GM12878 (cell line): ENCODE results near the gene GHDC. TPM values are rescaled to one million over a fixed set of nuclear protein-coding genes. Genes with fewer than 3 reads are reported as not detected.
A peak's percentile ranks its signal among the peaks of the same experiment; 100 is the strongest.

ENCODE experiments used
- ATAC-seq: fragments of 200-7000 bp; cut with Tn5 transposase; 3 replicates; pipeline ENCODE4 v1.9.1; 2020; ENCODE audit warnings: mild to moderate bottlenecking, moderate library complexity
- BruUV-seq: library from RNA; stranded (reverse); fragments of 400-500 nt; replicated peaks from 2 replicates; lab custom pipeline; 2021; lab: Mats Ljungman, UMichigan
- CTCF ChIA-PET: fragments of 300-600 bp; sonication (Branson Sonifier 250); formaldehyde crosslinking; extraction: SDS; loops from one replicate; lab custom pipeline; 2021; ENCODE audit warnings: inconsistent platforms; lab: Yijun Ruan, JAX
- POLR2A ChIA-PET: fragments of 350-600 bp; formaldehyde crosslinking; extraction: SDS; loops from one replicate; lab custom pipeline; 2021; ENCODE audit warnings: inconsistent platforms; lab: Charles Lee
- RAD21 ChIA-PET: fragments of 300-600 bp; sonication (Branson Sonifier 250); formaldehyde crosslinking; loops from one replicate; lab custom pipeline; 2023; ENCODE audit warnings: antibody characterized with exemption; ENCODE audit not compliant: unreplicated experiment; lab: Charles Lee
- SMC1A ChIA-PET: fragments of 300-600 bp; sonication (Branson Sonifier 250); formaldehyde crosslinking; loops from one replicate; lab custom pipeline; 2023; ENCODE audit not compliant: unreplicated experiment, uncharacterized antibody; lab: Charles Lee
- DNase-seq: peaks from one replicate; pipeline ENCODE4 v3.0.0-alpha.2; 2011; ENCODE audit warnings: low read depth, low spot score
- FAIRE-seq: peaks from 3 replicates; lab custom pipeline; 2011; peaks lifted over from hg19 to GRCh38; lab: Jason Lieb, UNC
- H2AFZ ChIP-seq: 2 replicates; pipeline ENCODE4 v1.6.0; 2011; ENCODE audit warnings: low read depth, low read length, control low read depth; ENCODE audit not compliant: control insufficient read depth
- H3K27ac ChIP-seq: 2 replicates; pipeline ENCODE4 v1.5.1; 2011; ENCODE audit warnings: control low read depth; ENCODE audit not compliant: control insufficient read depth, insufficient read depth
- H3K27me3 ChIP-seq, 2 experiments: replicated peaks in 1 of 2; 2 replicates each; pipeline versions ENCODE4 v1.6.0 to v1.6.1; 2011; ENCODE audit warnings: low read length in 1 of 2; ENCODE audit not compliant: control insufficient read depth in 2 of 2, insufficient read depth in 2 of 2
- H3K36me3 ChIP-seq, 2 experiments: 2 replicates each; pipeline ENCODE4 v1.5.1; 2011; ENCODE audit warnings: low read length in 1 of 2; ENCODE audit not compliant: control insufficient read depth in 2 of 2, insufficient read depth in 2 of 2
- H3K4me1 ChIP-seq: 2 replicates; pipeline ENCODE4 v1.6.1; 2011; ENCODE audit warnings: mild to moderate bottlenecking, low read length, moderate library complexity, mixed read lengths; ENCODE audit not compliant: control insufficient read depth, insufficient read depth
- H3K4me2 ChIP-seq: 2 replicates; pipeline ENCODE4 v1.6.0; 2011; ENCODE audit warnings: control low read depth; ENCODE audit not compliant: control insufficient read depth, insufficient read depth
- H3K4me3 ChIP-seq: fragments of 200-600 bp; sonication (generic); 2 replicates; pipeline ENCODE4 v1.5.1; 2016
- H3K79me2 ChIP-seq: 2 replicates; pipeline ENCODE4 v1.6.0; 2011; ENCODE audit warnings: low read length; ENCODE audit not compliant: control insufficient read depth, insufficient read depth
- H3K9ac ChIP-seq: 2 replicates; pipeline ENCODE4 v1.8.0; 2011; ENCODE audit warnings: low read length, control low read depth, mixed read lengths; ENCODE audit not compliant: control insufficient read depth, insufficient read depth
- H3K9me3 ChIP-seq: replicated peaks from 3 replicates; pipeline ENCODE4 v1.5.1; 2011; ENCODE audit warnings: mild to moderate bottlenecking, low read length; ENCODE audit not compliant: control insufficient read depth, insufficient read depth
- H4K20me1 ChIP-seq: 2 replicates; pipeline ENCODE4 v1.6.0; 2011; ENCODE audit not compliant: control insufficient read depth, insufficient read depth
- CBFB ChIP-seq: IDR thresholded peaks from 2 replicates; pipeline ENCODE4 v1.6.1; 2016; ENCODE audit warnings: antibody characterized with exemption, low read depth
- CEBPB ChIP-seq, 2 experiments: fragments of 150-350 bp in 1 of 2; IDR thresholded peaks; 2 replicates each; pipeline ENCODE4 v1.6.1; 2012 to 2014; ENCODE audit warnings: low read depth in 2 of 2, low read length in 2 of 2, borderline replicate concordance in 1 of 2, inconsistent platforms in 1 of 2
- EGR1 ChIP-seq, 2 experiments: IDR thresholded peaks; 1 replicate in 1 of 2; 2 replicates in 1 of 2; pipeline ENCODE4 v1.6.1; 2011 to 2012; ENCODE audit warnings: low read depth in 2 of 2, low read length in 2 of 2, borderline replicate concordance in 1 of 2, mild to moderate bottlenecking in 1 of 2, moderate library complexity in 1 of 2
- NR2C1 ChIP-seq: fragments of 450-650 bp; IDR thresholded peaks from 2 replicates; pipeline ENCODE4 v1.6.1; 2017; ENCODE audit warnings: antibody characterized with exemption, mild to moderate bottlenecking, moderate library complexity
- NR2C2 ChIP-seq: IDR thresholded peaks from 2 replicates; pipeline ENCODE4 v1.6.1; 2011; ENCODE audit warnings: borderline replicate concordance, low read depth; ENCODE audit not compliant: control insufficient read depth, insufficient read length
- NR2F1 ChIP-seq: fragments of 450-650 bp; conservative IDR thresholded peaks from 2 replicates; pipeline ENCODE4 v1.6.1; 2017; ENCODE audit warnings: mild to moderate bottlenecking
- PML ChIP-seq: IDR thresholded peaks from 2 replicates; pipeline ENCODE4 v1.6.1; 2012; ENCODE audit warnings: low read length, inconsistent platforms
- SKIL ChIP-seq: fragments of 450-650 bp; IDR thresholded peaks from 2 replicates; pipeline ENCODE4 v1.6.1; 2017; ENCODE audit warnings: mild to moderate bottlenecking, low read depth, inconsistent platforms; ENCODE audit not compliant: poor library complexity, severe bottlenecking
- WRNIP1 ChIP-seq: IDR thresholded peaks from 2 replicates; pipeline ENCODE4 v1.6.1; 2011; ENCODE audit warnings: low read depth, low read length, improper control_type of control experiment, borderline replicate concordance
- WGBS: methylation state at CpG from one replicate; pipeline ENCODE4 v1.1.6; 2016; ENCODE audit warnings: low lambda C conversion rate; ENCODE audit not compliant: insufficient replicate concordance, insufficient coverage; ENCODE audit errors: missing lambda C conversion rate; 5-methylcytosine and 5-hydroxymethylcytosine counted together
- in situ Hi-C: fragments of 300-500 bp; cut with MboI; formaldehyde crosslinking; loops from 9 replicates; pipeline ENCODE4 v1.14.3; 2018; ENCODE audit warnings: mixed read lengths
- intact Hi-C: fragments of 100-400 bp; cut with micrococcal nuclease; formaldehyde crosslinking; loops from one replicate; pipeline ENCODE4 v1.14.2; 2022; ENCODE audit not compliant: unreplicated experiment
- polyA plus RNA-seq, 11 experiments: library from polyadenylated mRNA; depleted of rRNA in 4 of 11; unstranded in 6 of 11; stranded (reverse) in 5 of 11; fragments of >200 nt; fragmentation: Nextera tagmentation in 4 of 11; fragmentation: Illumina TruSeq in 1 of 11; extraction: Ambion mirVana in 4 of 11; extraction: Trizol in 1 of 11; gene quantifications; 1 replicate in 1 of 11; 2 replicates in 10 of 11; pipeline versions ENCODE4 v1.2.1 to v1.2.3, GENCODE V29; 2011 to 2016; ENCODE audit warnings: inconsistent platforms in 2 of 11, missing spikeins in 2 of 11, low read depth in 1 of 11
- total RNA-seq, 4 experiments: library from RNA; depleted of rRNA in 3 of 4; stranded (reverse); fragments of >200 nt in 3 of 4; fragmentation: Illumina TruSeq in 1 of 4; extraction: Trizol in 1 of 4; gene quantifications; 2 replicates each; pipeline versions ENCODE4 v1.2.1 to v1.2.3, GENCODE V29; 2013 to 2021
- TF ChIP-seq, protein P1 (sequence below): fragments of 450-650 bp; formaldehyde crosslinking; IDR thresholded peaks from 2 replicates; pipeline ENCODE4 v1.5.0; 2022; ENCODE audit warnings: mild to moderate bottlenecking, missing genetic modification characterization
- TF ChIP-seq, protein P2 (sequence below): fragments of 450-650 bp; conservative IDR thresholded peaks from 2 replicates; pipeline ENCODE4 v1.6.1; 2017; ENCODE audit warnings: mild to moderate bottlenecking, moderate library complexity

The GHDC gene
- total and polyA plus RNA-seq, 10 of the 15 experiments (the other 5 are each of a cell fraction or from before 2014, with no cell fraction given) = 0.72 to 20.6 (median 12.9) TPM

DNA sequence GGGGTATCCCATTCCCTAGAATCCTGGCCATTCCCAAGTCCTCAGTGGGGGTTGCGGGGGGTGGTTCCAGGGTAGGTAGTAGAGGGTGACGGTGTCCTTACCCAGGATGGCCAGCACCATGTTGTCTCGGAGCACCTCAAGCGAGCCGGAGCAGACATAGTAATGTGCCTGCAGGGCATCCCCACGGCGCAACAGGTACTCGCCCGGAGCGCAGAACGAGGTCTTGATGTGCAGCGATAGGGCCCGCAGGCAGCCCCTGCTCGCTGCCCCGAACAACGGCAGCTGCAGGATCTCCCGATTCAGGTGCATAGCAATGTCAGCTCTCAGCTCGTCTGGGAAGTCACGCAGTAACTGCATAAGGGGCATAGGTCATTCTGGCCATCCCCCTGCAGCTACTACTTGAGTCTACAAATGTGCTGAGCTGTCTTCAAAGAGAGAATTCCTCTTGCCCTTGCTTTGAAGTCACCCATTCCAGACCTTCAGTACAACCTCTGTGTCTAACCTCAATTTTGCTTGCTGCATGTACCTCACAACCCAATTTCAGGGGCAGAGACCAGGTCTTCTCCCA lies 28.0 kb downstream of the GHDC start:
- Histone ChIP-seq H3K27me3 (no peaks in the 10 kb centered on the region), H3K36me3 (no peaks in the 10 kb centered on the region), H3K79me2 (no peaks in the 10 kb centered on the region), H3K27ac (no peak overlapping the region), H3K4me1 (peaks cover 7% of the 10 kb centered on the region), H2AFZ (no peak overlapping the region), H3K9ac (no peak overlapping the region), H3K4me2 (no peak overlapping the region), H3K4me3 (no peak overlapping the region), H3K9me3 (no peaks in the 10 kb centered on the region), H4K20me1 (no peaks in the 10 kb centered on the region)
- intact Hi-C loops (no loop called here), in situ Hi-C loops (no loop called here)
- WGBS = 94% methylated on average over 19 of the region's 19 CpGs
- CTCF ChIA-PET = interaction anchor here (2.3 kb wide), 1 partner anchor 15 kb away, joined by 14 read pairs; the partner anchor contains the start of gene KCNH4
- no peak for ATAC-seq
- no TSS peak for BruUV-seq
- TF ChIP-seq CEBPB (IDR thresholded peaks at IDR 0.05; ENCODE audit: borderline replicate concordance in 1 of 2, low read depth in 2 of 2, low read length in 2 of 2) (no peak), CBFB (no peak), NR2C2 (peak; percentile 60), NR2F1 (0 out of 2 replicates have a peak, but pooled peaks have one; percentile 33), SKIL (no peak), NR2C1 (peak; percentile 49; the same call in 1 of the 2 replicates), PML (no peak), EGR1 (IDR thresholded peaks at IDR 0.05; ENCODE audit: borderline replicate concordance in 1 of 2, low read depth in 2 of 2, low read length in 2 of 2) (no peak), WRNIP1 (no peak)
- TF ChIP-seq, protein P1, sequence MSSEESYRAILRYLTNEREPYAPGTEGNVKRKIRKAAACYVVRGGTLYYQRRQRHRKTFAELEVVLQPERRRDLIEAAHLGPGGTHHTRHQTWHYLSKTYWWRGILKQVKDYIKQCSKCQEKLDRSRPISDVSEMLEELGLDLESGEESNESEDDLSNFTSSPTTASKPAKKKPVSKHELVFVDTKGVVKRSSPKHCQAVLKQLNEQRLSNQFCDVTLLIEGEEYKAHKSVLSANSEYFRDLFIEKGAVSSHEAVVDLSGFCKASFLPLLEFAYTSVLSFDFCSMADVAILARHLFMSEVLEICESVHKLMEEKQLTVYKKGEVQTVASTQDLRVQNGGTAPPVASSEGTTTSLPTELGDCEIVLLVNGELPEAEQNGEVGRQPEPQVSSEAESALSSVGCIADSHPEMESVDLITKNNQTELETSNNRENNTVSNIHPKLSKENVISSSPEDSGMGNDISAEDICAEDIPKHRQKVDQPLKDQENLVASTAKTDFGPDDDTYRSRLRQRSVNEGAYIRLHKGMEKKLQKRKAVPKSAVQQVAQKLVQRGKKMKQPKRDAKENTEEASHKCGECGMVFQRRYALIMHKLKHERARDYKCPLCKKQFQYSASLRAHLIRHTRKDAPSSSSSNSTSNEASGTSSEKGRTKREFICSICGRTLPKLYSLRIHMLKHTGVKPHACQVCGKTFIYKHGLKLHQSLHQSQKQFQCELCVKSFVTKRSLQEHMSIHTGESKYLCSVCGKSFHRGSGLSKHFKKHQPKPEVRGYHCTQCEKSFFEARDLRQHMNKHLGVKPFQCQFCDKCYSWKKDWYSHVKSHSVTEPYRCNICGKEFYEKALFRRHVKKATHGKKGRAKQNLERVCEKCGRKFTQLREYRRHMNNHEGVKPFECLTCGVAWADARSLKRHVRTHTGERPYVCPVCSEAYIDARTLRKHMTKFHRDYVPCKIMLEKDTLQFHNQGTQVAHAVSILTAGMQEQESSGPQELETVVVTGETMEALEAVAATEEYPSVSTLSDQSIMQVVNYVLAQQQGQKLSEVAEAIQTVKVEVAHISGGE (CRISPR knock-in tag) = no peak
- TF ChIP-seq, protein P2, sequence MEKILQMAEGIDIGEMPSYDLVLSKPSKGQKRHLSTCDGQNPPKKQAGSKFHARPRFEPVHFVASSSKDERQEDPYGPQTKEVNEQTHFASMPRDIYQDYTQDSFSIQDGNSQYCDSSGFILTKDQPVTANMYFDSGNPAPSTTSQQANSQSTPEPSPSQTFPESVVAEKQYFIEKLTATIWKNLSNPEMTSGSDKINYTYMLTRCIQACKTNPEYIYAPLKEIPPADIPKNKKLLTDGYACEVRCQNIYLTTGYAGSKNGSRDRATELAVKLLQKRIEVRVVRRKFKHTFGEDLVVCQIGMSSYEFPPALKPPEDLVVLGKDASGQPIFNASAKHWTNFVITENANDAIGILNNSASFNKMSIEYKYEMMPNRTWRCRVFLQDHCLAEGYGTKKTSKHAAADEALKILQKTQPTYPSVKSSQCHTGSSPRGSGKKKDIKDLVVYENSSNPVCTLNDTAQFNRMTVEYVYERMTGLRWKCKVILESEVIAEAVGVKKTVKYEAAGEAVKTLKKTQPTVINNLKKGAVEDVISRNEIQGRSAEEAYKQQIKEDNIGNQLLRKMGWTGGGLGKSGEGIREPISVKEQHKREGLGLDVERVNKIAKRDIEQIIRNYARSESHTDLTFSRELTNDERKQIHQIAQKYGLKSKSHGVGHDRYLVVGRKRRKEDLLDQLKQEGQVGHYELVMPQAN = no peak
- POLR2A ChIA-PET = interaction anchor here (0.6 kb wide), 1 partner anchor 11 kb away, joined by 3 read pairs; no protein-coding TSS in a partner anchor
- FAIRE-seq = no peak
- RAD21 ChIA-PET = no interaction called here
- SMC1A ChIA-PET = no interaction called here
- no peak for DNase-seq
